ENCODE results near the gene NCOR2.

DNA sequence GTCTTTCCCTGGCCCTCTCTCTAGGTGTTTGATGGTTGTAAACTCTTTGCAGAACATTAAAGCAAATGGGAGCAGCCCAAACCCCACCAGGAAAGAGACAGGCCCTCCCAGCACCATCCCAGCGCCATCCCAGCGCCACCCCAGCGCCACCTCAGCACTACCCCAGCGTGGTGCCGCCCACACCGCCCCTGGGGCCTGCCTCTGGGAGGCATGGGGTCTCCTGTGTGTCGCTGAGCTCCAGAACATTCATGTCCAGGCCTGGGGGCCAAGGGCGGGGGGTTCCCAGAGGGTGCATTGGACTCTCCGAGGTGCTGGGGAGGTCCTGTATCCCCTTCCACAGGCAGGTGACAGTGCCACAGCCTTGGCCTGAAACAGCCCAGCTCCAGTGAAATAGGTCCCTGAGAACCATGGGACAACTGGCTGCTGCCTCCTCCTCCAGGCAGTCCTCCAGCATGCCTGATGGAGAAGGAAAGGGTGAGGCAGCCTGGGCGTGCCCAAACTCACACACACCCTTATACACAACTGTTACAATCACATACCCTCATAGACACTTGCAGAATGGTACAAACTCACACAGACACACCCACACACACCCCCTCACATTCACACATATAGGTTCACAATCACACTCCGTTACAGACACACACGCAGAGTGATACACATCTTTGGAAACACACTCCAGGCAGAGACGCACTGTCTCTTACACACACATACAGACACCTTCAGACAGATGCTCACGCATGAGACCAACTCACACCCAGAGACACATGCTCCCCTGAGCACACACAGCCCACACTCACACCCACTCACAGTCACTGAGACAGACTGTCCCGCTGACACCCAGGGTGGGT, 44.4 kb upstream of the NCOR2 start:
- TF ChIP-seq POLR2A (IDR thresholded peaks at IDR 0.05): no peak
- TF ChIP-seq, protein P1, sequence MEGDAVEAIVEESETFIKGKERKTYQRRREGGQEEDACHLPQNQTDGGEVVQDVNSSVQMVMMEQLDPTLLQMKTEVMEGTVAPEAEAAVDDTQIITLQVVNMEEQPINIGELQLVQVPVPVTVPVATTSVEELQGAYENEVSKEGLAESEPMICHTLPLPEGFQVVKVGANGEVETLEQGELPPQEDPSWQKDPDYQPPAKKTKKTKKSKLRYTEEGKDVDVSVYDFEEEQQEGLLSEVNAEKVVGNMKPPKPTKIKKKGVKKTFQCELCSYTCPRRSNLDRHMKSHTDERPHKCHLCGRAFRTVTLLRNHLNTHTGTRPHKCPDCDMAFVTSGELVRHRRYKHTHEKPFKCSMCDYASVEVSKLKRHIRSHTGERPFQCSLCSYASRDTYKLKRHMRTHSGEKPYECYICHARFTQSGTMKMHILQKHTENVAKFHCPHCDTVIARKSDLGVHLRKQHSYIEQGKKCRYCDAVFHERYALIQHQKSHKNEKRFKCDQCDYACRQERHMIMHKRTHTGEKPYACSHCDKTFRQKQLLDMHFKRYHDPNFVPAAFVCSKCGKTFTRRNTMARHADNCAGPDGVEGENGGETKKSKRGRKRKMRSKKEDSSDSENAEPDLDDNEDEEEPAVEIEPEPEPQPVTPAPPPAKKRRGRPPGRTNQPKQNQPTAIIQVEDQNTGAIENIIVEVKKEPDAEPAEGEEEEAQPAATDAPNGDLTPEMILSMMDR (IDR thresholded peaks at IDR 0.05): no peak
